Neural progenitor cell (in vitro differentiated cells): Measurements from ENCODE around the gene CCNL1. TPM values are rescaled to one million over a fixed set of nuclear protein-coding genes. Genes with fewer than 3 reads are reported as not detected.

Source experiments
- DNase-seq: peaks from one replicate; pipeline ENCODE4 v3.0.0-alpha.2; 2016; ENCODE audit warnings: low spot score
- H2AFZ ChIP-seq: fragments of 200-600 bp; sonication (generic); replicated peaks from 2 replicates; pipeline ENCODE4 v1.6.1; 2016; ENCODE audit warnings: antibody characterized with exemption
- H3F3A ChIP-seq: fragments of 200-600 bp; sonication (generic); 2 replicates; pipeline ENCODE4 v1.6.1; 2016; ENCODE audit warnings: antibody characterized with exemption, low read depth
- H3K27ac ChIP-seq: fragments of 200-600 bp; sonication (generic); 2 replicates; pipeline ENCODE4 v1.5.1; 2016; ENCODE audit warnings: mild to moderate bottlenecking
- H3K27me3 ChIP-seq: fragments of 200-600 bp; sonication (generic); 2 replicates; pipeline ENCODE4 v1.6.1; 2016; ENCODE audit warnings: mild to moderate bottlenecking, moderate library complexity
- H3K36me3 ChIP-seq: fragments of 200-600 bp; sonication (generic); 2 replicates; pipeline ENCODE4 v1.5.1; 2016
- H3K4me1 ChIP-seq: fragments of 200-600 bp; sonication (generic); 2 replicates; pipeline ENCODE4 v1.6.1; 2016; ENCODE audit warnings: mixed run types
- H3K4me2 ChIP-seq: fragments of 200-600 bp; sonication (generic); 2 replicates; pipeline ENCODE4 v1.6.1; 2016
- H3K4me3 ChIP-seq: fragments of 200-600 bp; sonication (generic); 2 replicates; pipeline ENCODE4 v1.5.1; 2016
- H3K79me2 ChIP-seq: fragments of 200-600 bp; sonication (generic); 2 replicates; pipeline ENCODE4 v1.6.1; 2016; ENCODE audit warnings: low read depth
- H3K9ac ChIP-seq: fragments of 200-600 bp; sonication (generic); 2 replicates; pipeline ENCODE4 v1.6.1; 2016
- H3K9me3 ChIP-seq: fragments of 200-600 bp; sonication (generic); 2 replicates; pipeline ENCODE4 v1.5.1; 2016; ENCODE audit warnings: low read depth
- H4K20me1 ChIP-seq: fragments of 200-600 bp; sonication (generic); 2 replicates; pipeline ENCODE4 v1.6.1; 2016; ENCODE audit warnings: low read depth
- H3K27ac Mint-ChIP-seq: 3 replicates; pipeline ENCODE4 v1.8.0; 2021; ENCODE audit warnings: mixed read lengths
- H3K27me3 Mint-ChIP-seq: 2 replicates; pipeline ENCODE4 v1.8.0; 2022; ENCODE audit warnings: low read depth, mild to moderate bottlenecking, inconsistent platforms, moderate library complexity, mixed read lengths; ENCODE audit not compliant: insufficient read depth
- H3K36me3 Mint-ChIP-seq: 3 replicates; pipeline ENCODE4 v1.8.0; 2021; ENCODE audit warnings: mixed read lengths
- H3K4me1 Mint-ChIP-seq: 3 replicates; pipeline ENCODE4 v1.8.0; 2021; ENCODE audit warnings: mixed read lengths
- H3K4me3 Mint-ChIP-seq: 3 replicates; pipeline ENCODE4 v1.8.0; 2021; ENCODE audit warnings: mild to moderate bottlenecking, moderate library complexity, mixed read lengths
- H3K9me3 Mint-ChIP-seq: 3 replicates; pipeline ENCODE4 v1.8.0; 2020; ENCODE audit warnings: mixed read lengths
- CTCF ChIP-seq: fragments of 200-600 bp; sonication (generic); IDR thresholded peaks from 2 replicates; pipeline ENCODE4 v1.5.1; 2017; ENCODE audit warnings: antibody characterized with exemption, mild to moderate bottlenecking
- EZH2 ChIP-seq: fragments of 200-600 bp; sonication (generic); IDR thresholded peaks from 2 replicates; pipeline ENCODE4 v1.6.1; 2017; ENCODE audit warnings: antibody characterized with exemption, mild to moderate bottlenecking, moderate library complexity
- EZH2phosphoT487 ChIP-seq: fragments of 200-600 bp; sonication (generic); IDR thresholded peaks from 2 replicates; pipeline ENCODE4 v1.6.1; 2017; ENCODE audit warnings: antibody characterized with exemption
- total RNA-seq: library from RNA; depleted of rRNA; stranded (reverse); fragments of >200 nt; gene quantifications from 2 replicates; pipeline ENCODE4 v1.2.3, GENCODE V29; 2015; ENCODE audit warnings: low replicate concordance

CCNL1 gene
- total RNA-seq, 1 donor from 2014 or later, result 214 TPM

- Mint-ChIP-seq H3K36me3 (no peaks in the 10 kb centered on the region), H3K9me3 (peaks cover 6% of the 10 kb centered on the region), H3K27ac (no peak overlapping the region), H3K4me1 (peaks cover 29% of the 10 kb centered on the region), H3K27me3 (peaks cover 6% of the 10 kb centered on the region), H3K4me3 (no peak overlapping the region)
- Histone ChIP-seq H3K27me3 (no peaks in the 10 kb centered on the region), H3F3A (no peaks in the 10 kb centered on the region), H3K9me3 (no peaks in the 10 kb centered on the region), H2AFZ (no peak overlapping the region), H3K79me2 (no peaks in the 10 kb centered on the region), H3K9ac (no peak overlapping the region), H3K27ac (no peak overlapping the region), H4K20me1 (no peaks in the 10 kb centered on the region), H3K4me3 (no peak overlapping the region), H3K36me3 (no peaks in the 10 kb centered on the region), H3K4me1 (no peaks in the 10 kb centered on the region), H3K4me2 (no peak overlapping the region)
- TF ChIP-seq EZH2phosphoT487 (no peak), CTCF (no peak)
- DNase-seq, result no peak
Observed at GRCh38 chr3:157122832-157123427, 37.0 kb downstream of the CCNL1 start.

- TF ChIP-seq EZH2, result no peak
- TF ChIP-seq CTCF, result no peak
- no peak for TF ChIP-seq EZH2phosphoT487
- Mint-ChIP-seq H3K4me3 (no peak overlapping the region), H3K27me3 (peaks cover 6% of the 10 kb centered on the region), H3K27ac (no peak overlapping the region), H3K4me1 (peaks cover 24% of the 10 kb centered on the region), H3K36me3 (no peaks in the 10 kb centered on the region), H3K9me3 (peaks cover 6% of the 10 kb centered on the region)
- Histone ChIP-seq H3K4me3 (no peak overlapping the region), H2AFZ (no peak overlapping the region), H3K27me3 (no peaks in the 10 kb centered on the region), H3F3A (no peaks in the 10 kb centered on the region), H3K4me2 (no peak overlapping the region), H3K36me3 (no peaks in the 10 kb centered on the region), H3K4me1 (no peaks in the 10 kb centered on the region), H3K9me3 (no peaks in the 10 kb centered on the region), H4K20me1 (no peaks in the 10 kb centered on the region), H3K27ac (no peak overlapping the region), H3K9ac (no peak overlapping the region), H3K79me2 (no peaks in the 10 kb centered on the region)
- no peak for DNase-seq
Observed at GRCh38 chr3:157122116-157122515, 37.8 kb downstream of the CCNL1 start.

- peaks cover 6% of the 10 kb centered on the region for H3K27me3 Mint-ChIP-seq
- Histone ChIP-seq H3K9ac (no peak overlapping the region), H3K9me3 (no peaks in the 10 kb centered on the region), H3K4me1 (peaks cover under 1% of the 10 kb centered on the region), H3K79me2 (no peaks in the 10 kb centered on the region), H3F3A (no peaks in the 10 kb centered on the region), H3K4me2 (no peak overlapping the region), H4K20me1 (no peaks in the 10 kb centered on the region), H3K27me3 (peaks cover 3% of the 10 kb centered on the region), H2AFZ (no peak overlapping the region), H3K27ac (no peak overlapping the region), H3K4me3 (no peak overlapping the region), H3K36me3 (no peaks in the 10 kb centered on the region)
- H3K27ac Mint-ChIP-seq, result no peak overlapping the region
- TF ChIP-seq EZH2, result no peak
- TF ChIP-seq EZH2phosphoT487, result no peak
- TF ChIP-seq CTCF, result no peak
- H3K4me3 Mint-ChIP-seq, result no peak overlapping the region
- no peaks in the 10 kb centered on the region for H3K36me3 Mint-ChIP-seq
- no peak for DNase-seq
- H3K4me1 Mint-ChIP-seq, result peaks cover 25% of the 10 kb centered on the region
- peaks cover 6% of the 10 kb centered on the region for H3K9me3 Mint-ChIP-seq
Observed at GRCh38 chr3:157121522-157121921, 38.4 kb downstream of the CCNL1 start.
